GM03348 (cell line): ENCODE measurements around the gene MOK.

Experiments
- DNase-seq: peaks from one replicate; pipeline ENCODE4 v3.0.0; 2012; ENCODE audit warnings: low spot score

MOK gene

GRCh38 chr14:102180248-102180998, 124.5 kb downstream of the MOK start:
- DNase-seq: no peak
